GM18519 (cell line): ENCODE measurements around the gene GAPVD1.
"Not testable (repeated sequence)": the region's sequence is repeated elsewhere in the genome, so short reads cannot be mapped to it uniquely, and the experiment has no call there.

Experiments
- ATAC-seq: cut with Tn5 transposase; IDR thresholded peaks from one replicate; pipeline ENCODE4 v1.9.1; 2021; ENCODE audit warnings: mild to moderate bottlenecking, moderate library complexity; ENCODE audit not compliant: unreplicated experiment, low FRiP score

The GAPVD1 gene

GRCh38 chr9:125261501-125262293 is at the start of gene GAPVD1:
Gene GAPVD1 (plus strand): TSS chr9:125261826. CDS start chr9:125298922, 37,096 bp downstream.
- ATAC-seq: peak; percentile 88

- ATAC-seq: no peak
These were observed 47.4 kb upstream of the GAPVD1 start for GRCh38 chr9:125214186-125214585.

- no peak for ATAC-seq
These were observed 43.0 kb upstream of the GAPVD1 start for GRCh38 chr9:125218621-125219020.

DNA sequence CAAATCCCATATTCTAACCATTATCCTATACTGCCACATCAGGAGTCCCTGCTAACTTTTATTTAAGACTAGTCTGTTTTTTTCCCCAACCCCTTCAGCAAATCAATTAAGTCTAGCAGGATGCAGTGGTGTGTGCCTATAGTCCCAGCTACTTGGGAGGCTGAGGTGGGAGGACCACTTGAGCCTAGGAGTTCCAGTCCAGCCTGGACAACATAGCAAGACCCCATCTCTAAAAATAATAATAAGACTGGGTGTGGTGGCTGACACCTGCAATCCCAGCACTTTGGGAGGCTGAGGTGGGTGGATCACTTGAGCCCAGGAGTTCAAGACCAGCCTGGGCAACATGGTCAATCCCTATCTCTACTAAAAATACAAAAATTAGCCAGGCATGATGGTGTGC is 36.8 kb upstream of the GAPVD1 start:
- ATAC-seq: not testable (repeated sequence)

DNA sequence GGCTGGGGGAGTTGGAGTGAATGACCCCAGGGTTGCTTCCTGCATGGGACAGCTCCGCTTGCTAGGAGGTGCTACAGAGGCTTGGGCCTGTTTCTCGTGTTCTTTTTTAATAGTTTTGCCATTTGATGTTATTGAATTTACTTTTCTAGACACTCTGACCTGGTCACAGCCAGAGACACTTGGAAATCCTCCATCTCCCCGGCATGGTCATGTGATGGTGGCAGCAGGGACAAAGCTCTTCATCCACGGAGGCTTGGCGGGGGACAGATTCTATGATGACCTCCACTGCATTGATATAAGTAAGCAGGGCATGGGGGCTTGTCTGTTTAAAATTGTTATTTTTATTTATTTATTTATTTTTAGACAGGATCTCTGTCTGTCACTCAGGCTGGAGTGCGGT is 33.9 kb upstream of the GAPVD1 start:
- no peak for ATAC-seq

DNA sequence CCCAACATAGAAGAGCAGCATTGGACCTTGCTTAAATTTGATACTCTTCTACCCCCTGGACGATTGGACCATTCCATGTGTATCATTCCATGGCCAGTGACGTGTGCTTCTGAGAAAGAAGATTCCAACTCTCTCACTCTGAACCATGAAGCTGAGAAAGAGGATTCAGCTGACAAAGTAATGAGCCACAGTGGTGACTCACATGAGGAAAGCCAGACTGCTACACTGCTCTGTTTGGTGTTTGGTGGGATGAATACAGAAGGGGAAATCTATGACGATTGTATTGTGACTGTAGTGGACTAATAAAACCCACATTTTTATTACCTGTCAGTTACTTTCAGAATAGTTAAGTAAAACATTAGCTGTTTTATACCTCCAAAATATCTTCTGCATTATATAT is 27.9 kb upstream of the GAPVD1 start:
- no peak for ATAC-seq

GRCh38 chr9:125234099-125234498 is 27.5 kb upstream of the GAPVD1 start:
- ATAC-seq: not testable (repeated sequence)

GRCh38 chr9:125235804-125236519 is 25.7 kb upstream of the GAPVD1 start:
- no peak for ATAC-seq

DNA sequence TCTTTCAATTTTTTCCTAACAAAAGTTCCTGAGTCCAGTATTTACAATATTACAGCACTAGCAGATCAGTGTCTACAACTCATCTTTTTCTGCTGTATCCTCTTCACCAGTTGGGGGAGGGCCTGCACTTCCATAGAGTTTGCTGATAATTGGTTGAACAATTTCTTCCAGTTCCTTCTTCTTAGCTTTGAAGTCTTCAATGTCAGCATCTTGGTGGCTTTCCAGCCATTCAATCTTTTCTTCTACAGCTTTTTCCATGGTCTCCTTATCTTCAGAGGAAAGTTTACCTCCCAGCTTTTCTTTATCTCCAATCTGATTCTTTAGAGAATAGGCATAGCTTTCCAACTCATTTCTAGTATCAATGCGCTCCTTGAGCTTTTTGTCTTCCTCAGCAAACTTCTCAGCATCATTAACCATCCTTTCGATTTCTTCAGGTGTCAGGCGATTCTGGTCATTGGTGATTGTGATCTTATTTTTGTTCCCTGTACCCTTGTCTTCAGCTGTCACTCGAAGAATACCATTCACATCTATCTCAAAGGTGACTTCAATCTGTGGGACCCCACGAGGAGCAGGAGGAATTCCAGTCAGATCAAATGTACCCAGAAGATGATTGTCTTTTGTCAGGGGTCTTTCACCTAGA is 25.0 kb upstream of the GAPVD1 start:
- ATAC-seq: not testable (repeated sequence)

GRCh38 chr9:125238127-125238914 is 23.3 kb upstream of the GAPVD1 start:
- no peak for ATAC-seq

GRCh38 chr9:125238915-125239446 is 22.6 kb upstream of the GAPVD1 start:
- no peak for ATAC-seq

DNA sequence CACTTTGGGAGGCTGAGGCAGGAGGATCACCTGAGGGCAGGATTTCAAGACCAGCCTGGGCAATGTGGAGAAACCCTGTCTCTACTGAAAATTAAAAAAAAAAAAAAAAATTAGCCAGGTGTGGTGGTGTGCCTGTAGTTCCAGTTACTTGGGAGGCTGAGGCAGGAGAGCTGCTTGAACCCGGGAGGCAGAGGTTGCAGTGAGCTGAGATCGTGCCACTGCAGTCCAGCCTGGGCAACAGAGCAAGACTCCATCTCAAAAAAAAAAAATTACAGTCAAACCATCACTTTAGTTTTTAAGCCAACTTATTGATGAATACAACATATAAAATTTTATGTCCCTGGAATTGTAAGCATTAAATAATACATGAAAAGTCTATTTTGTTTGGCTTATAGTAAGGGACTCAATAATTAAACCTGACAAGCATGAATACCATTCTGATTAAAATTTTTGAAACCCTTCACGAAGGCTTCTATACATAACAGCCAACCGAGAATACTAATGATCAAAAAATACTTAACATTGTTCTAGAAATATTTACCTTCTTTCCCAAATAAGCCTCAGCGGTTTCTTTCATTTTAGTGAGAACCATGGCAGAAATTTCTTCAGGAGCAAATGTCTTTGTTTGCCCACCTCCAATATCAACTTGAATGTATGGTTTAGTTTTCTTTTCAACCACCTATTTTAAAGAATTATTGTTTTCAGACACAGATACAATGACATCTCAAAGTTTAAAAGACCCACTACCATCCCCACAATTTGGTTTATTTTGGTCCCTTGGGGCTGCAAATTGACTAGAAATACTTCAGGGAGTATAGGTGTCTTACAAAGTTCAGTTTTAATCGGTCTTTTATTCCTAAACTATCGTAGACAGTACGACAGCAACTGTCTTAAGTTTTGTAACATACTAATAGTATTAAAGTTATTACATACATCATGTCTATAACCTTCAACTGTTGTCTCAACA is 21.7 kb upstream of the GAPVD1 start:
- ATAC-seq: no peak

DNA sequence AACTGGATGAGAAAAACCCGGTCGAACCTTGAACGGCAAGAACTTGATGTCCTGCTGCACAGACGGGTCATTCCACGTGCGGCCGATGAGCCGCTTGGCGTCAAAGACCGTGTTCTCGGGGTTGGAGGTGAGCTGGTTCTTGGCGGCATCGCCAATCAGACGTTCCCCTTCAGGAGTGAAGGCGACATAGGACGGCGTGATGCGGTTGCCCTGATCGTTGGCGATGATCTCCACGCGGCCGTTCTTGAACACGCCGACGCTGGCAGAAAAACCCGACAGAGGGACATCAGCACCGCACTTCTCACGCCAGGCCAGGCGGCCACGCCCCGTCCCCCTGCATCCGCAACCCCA is 21.0 kb upstream of the GAPVD1 start:
- no peak for ATAC-seq

- peak; percentile 88 for ATAC-seq
These were observed 20.4 kb upstream of the GAPVD1 start, which contains the start of gene HSPA5 for GRCh38 chr9:125241000-125241862. Gene HSPA5 (minus strand): TSS chr9:125241343. CDS start chr9:125241126, 217 bp downstream.

DNA sequence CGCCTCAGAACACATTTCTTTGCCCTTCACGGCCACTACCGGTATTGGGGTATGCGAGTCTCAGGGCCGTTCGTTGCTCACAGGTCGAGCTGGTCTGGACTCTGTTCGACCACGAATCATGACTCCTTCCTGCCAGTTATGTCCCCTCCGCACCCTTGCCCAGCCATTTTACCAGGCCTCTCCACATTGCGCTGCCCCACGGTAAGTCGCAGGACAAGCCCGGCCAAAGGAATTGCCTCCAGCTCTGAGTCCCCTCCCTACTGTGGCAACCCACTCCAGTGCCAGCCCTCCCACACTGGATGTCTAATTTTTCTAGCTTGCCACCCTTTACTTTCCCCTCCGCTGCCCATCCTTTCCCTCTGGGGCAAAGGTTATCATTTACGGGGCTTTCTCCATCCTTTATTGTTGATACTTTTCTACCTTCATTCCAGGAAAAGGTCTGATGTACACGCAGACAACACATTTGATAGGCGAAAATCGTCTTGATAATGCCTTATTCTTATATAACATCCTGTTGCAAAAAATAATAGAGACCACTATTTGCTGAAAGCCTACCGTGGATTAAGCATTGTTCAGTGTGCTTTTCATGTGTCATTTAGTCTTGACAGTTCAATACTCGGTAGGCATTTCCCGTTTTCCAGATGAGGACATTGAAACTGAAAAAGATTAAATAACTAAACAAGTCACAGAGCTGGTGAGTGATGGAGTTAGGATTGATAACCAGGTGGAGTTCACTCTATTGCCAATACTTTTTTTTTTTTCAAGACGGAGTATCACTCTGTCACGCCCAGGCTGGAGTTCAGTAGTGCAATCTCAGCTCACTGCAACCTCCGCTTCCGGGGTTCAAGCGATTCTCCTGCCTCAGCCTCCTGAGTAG is 19.5 kb upstream of the GAPVD1 start:
- peak; percentile 5 for ATAC-seq

- no peak for ATAC-seq
These were observed 17.8 kb upstream of the GAPVD1 start for GRCh38 chr9:125243792-125244260.

DNA sequence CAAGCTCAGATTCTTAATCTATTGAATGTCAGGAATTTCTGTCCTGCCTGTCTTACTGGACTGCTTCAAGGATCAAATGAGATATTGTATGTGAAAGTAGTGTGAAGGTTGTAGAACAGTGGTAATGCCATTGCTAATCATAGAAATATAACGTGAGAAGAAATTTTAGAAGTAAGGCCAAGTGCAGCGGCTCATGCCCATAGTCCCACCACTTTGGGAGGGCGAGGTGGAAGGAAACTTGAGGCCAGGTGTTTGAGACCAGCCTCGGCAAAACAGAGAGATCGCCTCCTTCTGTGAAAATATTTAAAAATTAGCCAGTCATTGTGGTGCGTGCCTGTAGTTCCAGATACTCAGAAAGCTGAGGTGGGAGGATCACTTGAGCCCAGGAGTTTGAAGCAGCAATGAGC is 15.4 kb upstream of the GAPVD1 start:
- no peak for ATAC-seq
